Mesothelial cell of epicardium (in vitro differentiated cells): Measurements from ENCODE around the gene PRPF31. TPM values are rescaled to one million over a fixed set of nuclear protein-coding genes. Genes with fewer than 3 reads are reported as not detected.

ENCODE experiments used
- DNase-seq, 2 experiments: peaks; one replicate each; pipeline ENCODE4 v3.0.0; 2021; ENCODE audit warnings: low spot score in 2 of 2; ENCODE audit not compliant: unreplicated experiment in 2 of 2
- H3K27ac Mint-ChIP-seq: 2 replicates; pipeline ENCODE4 v1.8.0; 2021; ENCODE audit warnings: mixed read lengths
- H3K27me3 Mint-ChIP-seq: 2 replicates; pipeline ENCODE4 v1.8.0; 2021; ENCODE audit warnings: low read depth, mixed read lengths
- H3K36me3 Mint-ChIP-seq: 2 replicates; pipeline ENCODE4 v1.8.0; 2021; ENCODE audit warnings: mixed read lengths
- H3K4me1 Mint-ChIP-seq: 2 replicates; pipeline ENCODE4 v1.8.0; 2021; ENCODE audit warnings: mixed read lengths
- H3K4me3 Mint-ChIP-seq: 2 replicates; pipeline ENCODE4 v1.8.0; 2021; ENCODE audit warnings: mild to moderate bottlenecking, moderate library complexity, mixed read lengths
- H3K9me3 Mint-ChIP-seq: 2 replicates; pipeline ENCODE4 v1.8.0; 2021; ENCODE audit warnings: mixed read lengths
- total RNA-seq: library from RNA; stranded (reverse); gene quantifications from 3 replicates; pipeline ENCODE4 v1.2.1, GENCODE V29; 2021
- TF ChIP-seq, protein P1 (sequence below): fragments of 200-600 bp; sonication (generic); IDR thresholded peaks from one replicate; pipeline ENCODE4 v1.5.0; 2021; ENCODE audit warnings: antibody characterized with exemption; ENCODE audit not compliant: unreplicated experiment

PRPF31 gene
- total RNA-seq, 1 donor from 2014 or later, result 80.6 TPM

DNA sequence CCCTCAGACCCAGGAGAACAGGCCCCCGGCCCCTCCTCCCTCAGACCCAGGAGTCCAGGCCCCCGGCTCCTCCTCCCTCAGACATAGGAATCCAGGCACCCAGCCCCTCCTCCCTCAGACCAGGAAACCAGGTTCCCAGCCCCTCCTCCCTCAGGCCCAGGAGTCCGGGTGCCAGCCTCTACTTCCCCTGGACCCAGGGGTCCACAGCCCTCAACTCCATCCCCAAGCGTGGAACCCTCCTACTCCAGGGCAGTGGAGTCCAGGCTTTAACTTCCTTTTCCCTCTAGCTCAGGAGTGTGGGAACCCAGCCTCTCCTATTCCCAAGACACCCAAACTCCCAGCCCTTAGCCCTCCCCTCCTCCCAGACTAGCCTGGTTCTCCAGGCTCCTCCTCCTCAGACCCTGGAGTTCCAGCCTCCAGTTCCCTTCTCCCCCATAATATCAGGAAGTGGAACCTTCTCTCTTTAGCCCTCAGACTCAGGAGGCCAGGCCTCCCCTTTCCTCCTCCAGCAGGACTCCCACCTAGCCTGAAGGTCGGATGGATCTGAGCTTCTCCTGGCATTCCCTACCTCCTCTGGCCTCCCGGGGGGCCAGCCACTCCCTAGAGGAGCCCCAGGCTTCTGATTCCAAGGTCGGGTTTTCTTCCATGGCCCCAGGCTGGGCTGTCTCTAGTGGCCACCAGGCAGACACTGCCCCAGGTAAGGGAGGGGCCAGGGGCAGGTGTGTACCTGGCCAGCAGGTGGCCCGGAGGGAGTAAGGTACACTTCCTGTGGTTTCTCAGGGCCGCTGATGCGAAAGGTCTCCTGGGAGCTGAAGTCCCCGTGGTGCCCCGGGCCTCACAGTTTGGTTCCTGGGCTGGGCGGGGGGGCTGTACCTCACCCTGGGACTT, 57.2 kb downstream of the PRPF31 start, which contains the start of gene TMC4:
Gene TMC4, minus strand, starts transcription at position 690 of the 888 bp plus-strand sequence. Its CDS starts 43 bp downstream, at position 647.
- Mint-ChIP-seq H3K27me3 (no peaks in the 10 kb centered on the region), H3K36me3 (peaks cover 6% of the 10 kb centered on the region), H3K9me3 (no peaks in the 10 kb centered on the region), H3K4me1 (peaks cover 10% of the 10 kb centered on the region), H3K4me3 (peak within 1 kb of the TSS; percentile 79), H3K27ac (peak within 1 kb of the TSS; percentile 90)
- TF ChIP-seq, protein P1, sequence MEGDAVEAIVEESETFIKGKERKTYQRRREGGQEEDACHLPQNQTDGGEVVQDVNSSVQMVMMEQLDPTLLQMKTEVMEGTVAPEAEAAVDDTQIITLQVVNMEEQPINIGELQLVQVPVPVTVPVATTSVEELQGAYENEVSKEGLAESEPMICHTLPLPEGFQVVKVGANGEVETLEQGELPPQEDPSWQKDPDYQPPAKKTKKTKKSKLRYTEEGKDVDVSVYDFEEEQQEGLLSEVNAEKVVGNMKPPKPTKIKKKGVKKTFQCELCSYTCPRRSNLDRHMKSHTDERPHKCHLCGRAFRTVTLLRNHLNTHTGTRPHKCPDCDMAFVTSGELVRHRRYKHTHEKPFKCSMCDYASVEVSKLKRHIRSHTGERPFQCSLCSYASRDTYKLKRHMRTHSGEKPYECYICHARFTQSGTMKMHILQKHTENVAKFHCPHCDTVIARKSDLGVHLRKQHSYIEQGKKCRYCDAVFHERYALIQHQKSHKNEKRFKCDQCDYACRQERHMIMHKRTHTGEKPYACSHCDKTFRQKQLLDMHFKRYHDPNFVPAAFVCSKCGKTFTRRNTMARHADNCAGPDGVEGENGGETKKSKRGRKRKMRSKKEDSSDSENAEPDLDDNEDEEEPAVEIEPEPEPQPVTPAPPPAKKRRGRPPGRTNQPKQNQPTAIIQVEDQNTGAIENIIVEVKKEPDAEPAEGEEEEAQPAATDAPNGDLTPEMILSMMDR, result peak; percentile 18
- DNase-seq, result no peak

DNA sequence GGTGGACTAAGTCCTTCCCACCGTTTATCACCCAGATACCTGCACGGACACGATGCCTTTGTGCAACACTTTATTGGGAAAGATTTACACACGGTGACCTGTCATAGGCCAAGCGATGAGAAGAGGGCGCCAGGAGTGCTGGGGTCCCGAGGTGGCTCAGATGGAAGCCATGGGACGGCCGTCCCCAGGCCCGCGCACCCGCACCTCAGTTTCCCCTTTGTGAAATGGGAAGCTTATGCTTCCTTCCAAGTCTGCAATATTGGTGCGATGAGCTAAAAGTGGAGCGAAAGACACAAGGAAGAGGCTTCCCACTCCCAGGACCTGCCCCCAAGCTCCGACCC, 57.8 kb downstream of the PRPF31 start:
- no peaks in the 10 kb centered on the region for H3K27me3 Mint-ChIP-seq
- TF ChIP-seq, protein P1, result no peak

DNA sequence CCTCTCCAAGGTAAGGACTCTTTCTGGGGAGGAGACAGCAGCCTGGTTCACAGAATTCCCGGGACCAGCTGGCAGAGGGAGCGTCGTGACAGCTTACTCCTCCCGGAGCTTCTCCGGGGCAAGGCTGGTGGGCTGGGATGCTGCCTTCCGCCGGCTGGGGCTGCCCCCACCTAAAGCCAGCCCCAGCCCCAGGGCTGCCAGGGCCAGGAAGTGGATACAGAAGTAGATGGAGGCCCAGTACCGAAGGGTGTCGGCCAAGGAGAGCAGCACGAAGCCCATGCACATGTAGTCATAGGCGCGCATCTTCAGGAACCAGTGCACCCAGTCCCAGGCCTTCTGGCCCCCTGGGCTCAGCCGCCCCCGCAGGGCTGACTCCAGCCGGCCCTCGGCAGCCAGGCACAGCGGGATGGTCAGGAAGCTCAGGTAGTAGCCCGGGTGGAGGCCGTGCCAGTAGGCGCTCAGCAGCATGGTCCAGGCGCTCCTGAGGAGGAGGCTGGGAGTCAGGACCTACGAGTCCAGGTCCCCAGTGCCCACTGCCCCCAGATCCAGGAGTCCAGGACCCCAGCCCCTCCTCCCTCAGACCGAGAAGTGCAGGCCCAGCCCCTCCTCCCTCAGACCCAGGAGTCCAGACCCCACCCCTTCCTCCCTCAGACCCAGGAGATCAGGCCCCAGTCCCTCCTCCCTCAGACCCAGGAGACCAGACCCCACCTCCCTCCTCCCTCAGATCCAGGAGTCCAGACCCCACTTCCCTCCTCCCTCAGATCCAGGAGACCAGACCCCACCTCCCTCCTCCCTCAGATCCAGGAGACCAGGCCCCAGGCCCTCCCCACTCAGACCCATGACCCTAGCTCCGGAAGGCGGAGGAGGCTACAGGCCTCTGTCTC, 58.6 kb downstream of the PRPF31 start:
- Mint-ChIP-seq H3K4me1 (peaks cover 10% of the 10 kb centered on the region), H3K4me3 (no peak overlapping the region), H3K27me3 (no peaks in the 10 kb centered on the region), H3K27ac (no peak overlapping the region), H3K9me3 (no peaks in the 10 kb centered on the region), H3K36me3 (peaks cover 15% of the 10 kb centered on the region)
- TF ChIP-seq, protein P1, result no peak
- no peak for DNase-seq

More for the DNA sequence above, 57.8 kb downstream of the PRPF31 start:
- Mint-ChIP-seq H3K36me3 (peaks cover 10% of the 10 kb centered on the region), H3K27ac (no peak overlapping the region), H3K4me1 (peaks cover 10% of the 10 kb centered on the region), H3K9me3 (no peaks in the 10 kb centered on the region), H3K4me3 (peak overlapping the region; percentile 79)
- DNase-seq, result no peak

DNA sequence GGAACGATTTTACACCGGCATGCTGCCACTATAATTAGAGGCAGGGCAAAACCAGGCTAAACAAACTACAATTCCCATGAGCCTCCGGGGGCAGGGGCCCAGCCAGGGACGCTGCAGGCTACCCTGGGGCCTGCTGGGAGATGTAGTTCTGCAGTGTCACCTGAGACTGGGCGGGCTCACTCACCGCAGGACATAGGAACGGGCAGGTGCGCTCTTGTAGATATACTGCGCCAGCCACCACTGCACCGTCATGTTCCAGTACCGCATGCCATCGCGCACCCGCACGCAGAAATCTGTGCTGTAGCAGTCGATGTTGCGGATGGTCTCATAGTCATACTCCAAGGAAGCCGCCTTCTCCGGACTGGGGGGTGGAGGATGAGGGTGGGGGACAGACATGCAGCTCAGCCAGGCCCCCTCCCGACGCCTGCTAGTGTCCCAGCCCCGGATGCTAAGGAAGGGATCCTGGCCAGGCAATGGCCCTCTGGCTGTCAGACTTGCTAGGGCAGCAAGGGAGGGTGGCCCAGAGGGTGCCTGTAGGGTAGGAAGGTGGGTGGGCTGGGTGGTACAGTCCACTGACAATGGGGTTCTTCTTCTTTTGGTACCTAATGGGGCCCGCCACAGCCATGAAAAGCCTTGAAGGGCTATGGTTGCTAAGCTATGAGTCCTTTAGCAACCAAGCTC, 63.2 kb downstream of the PRPF31 start:
- H3K4me1 Mint-ChIP-seq, result no peaks in the 10 kb centered on the region

More for the DNA sequence above, 63.2 kb downstream of the PRPF31 start:
- Mint-ChIP-seq H3K4me3 (no peak overlapping the region), H3K9me3 (no peaks in the 10 kb centered on the region), H3K27ac (no peak overlapping the region), H3K27me3 (no peaks in the 10 kb centered on the region), H3K36me3 (peaks cover 19% of the 10 kb centered on the region)
- TF ChIP-seq, protein P1, result no peak
- no peak for DNase-seq
